Nephron progenitor cell (in vitro differentiated cells): ENCODE measurements around the gene MMP20.

Source experiments
- DNase-seq: peaks from one replicate; pipeline ENCODE4 v3.0.0; 2021
- H3K27ac Mint-ChIP-seq: 2 replicates; pipeline ENCODE4 v1.8.0; 2021; ENCODE audit warnings: mild to moderate bottlenecking, moderate library complexity, mixed read lengths
- H3K27me3 Mint-ChIP-seq: 2 replicates; pipeline ENCODE4 v1.8.0; 2021; ENCODE audit warnings: mild to moderate bottlenecking, low read depth, mixed read lengths; ENCODE audit not compliant: poor library complexity
- H3K36me3 Mint-ChIP-seq: 2 replicates; pipeline ENCODE4 v1.8.0; 2021; ENCODE audit warnings: low read depth, mixed read lengths
- H3K4me1 Mint-ChIP-seq: 2 replicates; pipeline ENCODE4 v1.8.0; 2021; ENCODE audit warnings: mixed read lengths
- H3K4me3 Mint-ChIP-seq: 2 replicates; pipeline ENCODE4 v1.8.0; 2021; ENCODE audit warnings: mild to moderate bottlenecking, moderate library complexity, mixed read lengths
- H3K9me3 Mint-ChIP-seq: 2 replicates; pipeline ENCODE4 v1.8.0; 2021; ENCODE audit warnings: mild to moderate bottlenecking, moderate library complexity, mixed read lengths
- TF ChIP-seq, protein P1 (sequence below): fragments of 200-600 bp; sonication (generic); IDR thresholded peaks from 2 replicates; pipeline ENCODE4 v1.5.0; 2021; ENCODE audit warnings: antibody characterized with exemption

Gene MMP20

GRCh38 chr11:102573851-102574250, 51.3 kb downstream of the MMP20 start:
- no peaks in the 10 kb centered on the region for H3K4me1 Mint-ChIP-seq
- H3K4me3 Mint-ChIP-seq, result no peak overlapping the region
- DNase-seq, result no peak
- peaks cover 4% of the 10 kb centered on the region for H3K27me3 Mint-ChIP-seq
- TF ChIP-seq, protein P1, sequence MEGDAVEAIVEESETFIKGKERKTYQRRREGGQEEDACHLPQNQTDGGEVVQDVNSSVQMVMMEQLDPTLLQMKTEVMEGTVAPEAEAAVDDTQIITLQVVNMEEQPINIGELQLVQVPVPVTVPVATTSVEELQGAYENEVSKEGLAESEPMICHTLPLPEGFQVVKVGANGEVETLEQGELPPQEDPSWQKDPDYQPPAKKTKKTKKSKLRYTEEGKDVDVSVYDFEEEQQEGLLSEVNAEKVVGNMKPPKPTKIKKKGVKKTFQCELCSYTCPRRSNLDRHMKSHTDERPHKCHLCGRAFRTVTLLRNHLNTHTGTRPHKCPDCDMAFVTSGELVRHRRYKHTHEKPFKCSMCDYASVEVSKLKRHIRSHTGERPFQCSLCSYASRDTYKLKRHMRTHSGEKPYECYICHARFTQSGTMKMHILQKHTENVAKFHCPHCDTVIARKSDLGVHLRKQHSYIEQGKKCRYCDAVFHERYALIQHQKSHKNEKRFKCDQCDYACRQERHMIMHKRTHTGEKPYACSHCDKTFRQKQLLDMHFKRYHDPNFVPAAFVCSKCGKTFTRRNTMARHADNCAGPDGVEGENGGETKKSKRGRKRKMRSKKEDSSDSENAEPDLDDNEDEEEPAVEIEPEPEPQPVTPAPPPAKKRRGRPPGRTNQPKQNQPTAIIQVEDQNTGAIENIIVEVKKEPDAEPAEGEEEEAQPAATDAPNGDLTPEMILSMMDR, result no peak
- H3K36me3 Mint-ChIP-seq, result no peaks in the 10 kb centered on the region
- peaks cover 9% of the 10 kb centered on the region for H3K9me3 Mint-ChIP-seq
- no peak overlapping the region for H3K27ac Mint-ChIP-seq

DNA sequence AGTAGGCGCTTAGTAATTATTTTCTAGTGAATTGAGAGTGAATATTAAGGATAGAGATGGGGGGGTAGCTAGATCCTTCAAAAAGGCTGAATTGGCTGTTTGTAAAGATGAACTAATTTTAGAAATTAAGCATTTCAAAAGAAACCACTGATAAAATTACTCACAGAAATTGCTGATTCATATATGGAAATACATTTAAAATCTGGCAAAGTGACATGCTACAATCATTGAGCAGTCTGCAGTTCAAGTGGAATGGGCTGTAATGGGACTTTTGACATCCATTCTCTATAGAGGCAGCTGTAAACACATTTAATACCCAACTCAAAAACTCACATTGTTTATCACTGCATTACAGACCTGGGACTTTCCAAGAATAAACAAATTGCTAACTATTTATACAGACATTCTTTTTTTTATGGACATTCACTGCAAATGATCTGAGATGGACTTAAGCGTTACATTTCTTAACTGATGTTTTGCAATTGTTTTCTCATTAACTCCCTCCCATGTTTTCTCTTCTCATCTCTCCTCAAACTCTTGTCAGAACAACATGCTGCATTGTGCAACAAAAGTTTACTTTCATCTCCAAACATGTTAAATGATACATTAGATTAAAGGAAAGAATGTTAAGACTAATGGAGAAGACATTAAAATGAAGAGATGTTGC, 52.4 kb downstream of the MMP20 start:
- peaks cover 21% of the 10 kb centered on the region for H3K9me3 Mint-ChIP-seq
- no peak overlapping the region for H3K4me3 Mint-ChIP-seq
- H3K36me3 Mint-ChIP-seq, result no peaks in the 10 kb centered on the region
- no peak overlapping the region for H3K27ac Mint-ChIP-seq
- DNase-seq, result no peak
- H3K4me1 Mint-ChIP-seq, result no peaks in the 10 kb centered on the region
- TF ChIP-seq, protein P1, result no peak
- H3K27me3 Mint-ChIP-seq, result peaks cover 4% of the 10 kb centered on the region

GRCh38 chr11:102568851-102569250, 56.3 kb downstream of the MMP20 start:
- Mint-ChIP-seq H3K27me3 (peaks cover 7% of the 10 kb centered on the region), H3K4me1 (no peaks in the 10 kb centered on the region), H3K9me3 (peaks cover 36% of the 10 kb centered on the region), H3K36me3 (no peaks in the 10 kb centered on the region), H3K4me3 (no peak overlapping the region), H3K27ac (no peak overlapping the region)
- TF ChIP-seq, protein P1, result no peak
- DNase-seq, result no peak

- H3K4me3 Mint-ChIP-seq, result no peak overlapping the region
Observed at GRCh38 chr11:102566112-102566511, 59.0 kb downstream of the MMP20 start.

GRCh38 chr11:102564110-102564509, 61.0 kb downstream of the MMP20 start:
- peaks cover 29% of the 10 kb centered on the region for H3K9me3 Mint-ChIP-seq
- peaks cover 3% of the 10 kb centered on the region for H3K27me3 Mint-ChIP-seq
- H3K27ac Mint-ChIP-seq, result no peak overlapping the region
- H3K36me3 Mint-ChIP-seq, result no peaks in the 10 kb centered on the region
- H3K4me3 Mint-ChIP-seq, result no peak overlapping the region
- H3K4me1 Mint-ChIP-seq, result no peaks in the 10 kb centered on the region
- TF ChIP-seq, protein P1, result no peak
- no peak for DNase-seq

More at GRCh38 chr11:102566112-102566511, 59.0 kb downstream of the MMP20 start:
- H3K27me3 Mint-ChIP-seq, result peaks cover 7% of the 10 kb centered on the region
- peaks cover 36% of the 10 kb centered on the region for H3K9me3 Mint-ChIP-seq
- DNase-seq, result no peak
- TF ChIP-seq, protein P1, result no peak
- H3K4me1 Mint-ChIP-seq, result no peaks in the 10 kb centered on the region
- H3K27ac Mint-ChIP-seq, result no peak overlapping the region
- H3K36me3 Mint-ChIP-seq, result no peaks in the 10 kb centered on the region

DNA sequence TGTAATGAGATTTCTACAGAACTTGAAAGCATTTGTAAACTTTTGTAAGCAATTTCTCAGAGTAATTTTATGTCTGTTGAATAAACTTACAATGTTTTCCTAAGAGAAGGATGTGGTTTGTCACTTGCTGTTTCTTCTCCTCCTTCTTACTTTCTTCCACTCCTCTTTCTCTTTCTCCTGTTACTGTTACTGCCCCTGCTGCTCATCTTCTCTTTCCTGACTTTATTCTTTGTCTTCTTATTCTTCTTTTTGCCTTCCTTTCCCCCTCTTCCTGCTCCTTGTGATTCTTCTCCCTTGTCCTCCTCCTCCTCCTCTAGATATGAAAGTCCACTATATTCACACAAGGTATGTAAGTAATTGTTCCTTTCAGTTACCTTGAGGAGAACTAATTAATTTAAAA, 63.5 kb downstream of the MMP20 start:
- Mint-ChIP-seq H3K27ac (peak overlapping the region; percentile 9), H3K27me3 (peaks cover 3% of the 10 kb centered on the region), H3K9me3 (peaks cover 7% of the 10 kb centered on the region), H3K4me1 (no peaks in the 10 kb centered on the region), H3K4me3 (no peak overlapping the region), H3K36me3 (no peaks in the 10 kb centered on the region)
- TF ChIP-seq, protein P1, result no peak
- no peak for DNase-seq
